Coronary artery (tissue), 2 donors: ENCODE measurements around the gene LRRC8B.

Experiments used
- DNase-seq: peaks from one replicate; pipeline ENCODE4 v3.0.0-alpha.2; 2017; ENCODE audit warnings: low spot score
- H3K27ac ChIP-seq, 2 donors: fragments of 200-600 bp; sonication (generic); one replicate each; pipeline ENCODE4 v1.5.1; 2016 to 2019
- H3K4me3 ChIP-seq: fragments of 200-600 bp; sonication (generic); 2 replicates; pipeline ENCODE4 v1.5.1; 2016; ENCODE audit warnings: mild to moderate bottlenecking, moderate library complexity
- CTCF ChIP-seq: fragments of 200-600 bp; sonication (generic); IDR thresholded peaks from one replicate; pipeline ENCODE4 v1.5.1; 2019; ENCODE audit warnings: antibody characterized with exemption

Gene LRRC8B

GRCh38 chr1:89574621-89575020 lies 50.0 kb downstream of the LRRC8B start:
- Histone ChIP-seq H3K4me3 (no peak overlapping the region), H3K27ac (no peak overlapping the region)
- no peak for DNase-seq
- no peak for TF ChIP-seq CTCF

GRCh38 chr1:89575207-89575606 lies 50.6 kb downstream of the LRRC8B start:
- no peak for TF ChIP-seq CTCF
- H3K27ac ChIP-seq, result no peak overlapping the region
- H3K4me3 ChIP-seq, result no peak overlapping the region
- no peak for DNase-seq

- TF ChIP-seq CTCF, result no peak
- DNase-seq, result no peak
- H3K4me3 ChIP-seq, result no peak overlapping the region
- H3K27ac ChIP-seq, result no peak overlapping the region
Observed at GRCh38 chr1:89576013-89576412, 51.4 kb downstream of the LRRC8B start.

- TF ChIP-seq CTCF, result no peak
- no peak overlapping the region for H3K4me3 ChIP-seq
- DNase-seq, result no peak
- H3K27ac ChIP-seq, result no peak overlapping the region
Observed at GRCh38 chr1:89578151-89578550, 53.5 kb downstream of the LRRC8B start.

- no peak for TF ChIP-seq CTCF
- Histone ChIP-seq H3K27ac (no peak overlapping the region), H3K4me3 (no peak overlapping the region)
- no peak for DNase-seq
Observed at GRCh38 chr1:89578946-89579684, 54.5 kb downstream of the LRRC8B start.

- H3K27ac ChIP-seq, result no peak overlapping the region
- DNase-seq, result no peak
- no peak for TF ChIP-seq CTCF
- no peak overlapping the region for H3K4me3 ChIP-seq
Observed at GRCh38 chr1:89580036-89580435, 55.4 kb downstream of the LRRC8B start.

GRCh38 chr1:89581859-89582258 lies 57.2 kb downstream of the LRRC8B start:
- no peak for TF ChIP-seq CTCF
- Histone ChIP-seq H3K4me3 (no peak overlapping the region), H3K27ac (no peak overlapping the region)
- DNase-seq, result no peak
